GM21528 (cell line): ENCODE data around the gene OSGEPL1.
"Not testable (repeated sequence)": the region's sequence is repeated elsewhere in the genome, so short reads cannot be mapped to it uniquely, and the experiment has no call there.

ENCODE experiments used
- ATAC-seq: cut with Tn5 transposase; IDR thresholded peaks from one replicate; pipeline ENCODE4 v1.9.1; 2021; ENCODE audit warnings: mild to moderate bottlenecking, moderate library complexity; ENCODE audit not compliant: unreplicated experiment, low FRiP score

Gene OSGEPL1, protein sequence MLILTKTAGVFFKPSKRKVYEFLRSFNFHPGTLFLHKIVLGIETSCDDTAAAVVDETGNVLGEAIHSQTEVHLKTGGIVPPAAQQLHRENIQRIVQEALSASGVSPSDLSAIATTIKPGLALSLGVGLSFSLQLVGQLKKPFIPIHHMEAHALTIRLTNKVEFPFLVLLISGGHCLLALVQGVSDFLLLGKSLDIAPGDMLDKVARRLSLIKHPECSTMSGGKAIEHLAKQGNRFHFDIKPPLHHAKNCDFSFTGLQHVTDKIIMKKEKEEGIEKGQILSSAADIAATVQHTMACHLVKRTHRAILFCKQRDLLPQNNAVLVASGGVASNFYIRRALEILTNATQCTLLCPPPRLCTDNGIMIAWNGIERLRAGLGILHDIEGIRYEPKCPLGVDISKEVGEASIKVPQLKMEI

DNA sequence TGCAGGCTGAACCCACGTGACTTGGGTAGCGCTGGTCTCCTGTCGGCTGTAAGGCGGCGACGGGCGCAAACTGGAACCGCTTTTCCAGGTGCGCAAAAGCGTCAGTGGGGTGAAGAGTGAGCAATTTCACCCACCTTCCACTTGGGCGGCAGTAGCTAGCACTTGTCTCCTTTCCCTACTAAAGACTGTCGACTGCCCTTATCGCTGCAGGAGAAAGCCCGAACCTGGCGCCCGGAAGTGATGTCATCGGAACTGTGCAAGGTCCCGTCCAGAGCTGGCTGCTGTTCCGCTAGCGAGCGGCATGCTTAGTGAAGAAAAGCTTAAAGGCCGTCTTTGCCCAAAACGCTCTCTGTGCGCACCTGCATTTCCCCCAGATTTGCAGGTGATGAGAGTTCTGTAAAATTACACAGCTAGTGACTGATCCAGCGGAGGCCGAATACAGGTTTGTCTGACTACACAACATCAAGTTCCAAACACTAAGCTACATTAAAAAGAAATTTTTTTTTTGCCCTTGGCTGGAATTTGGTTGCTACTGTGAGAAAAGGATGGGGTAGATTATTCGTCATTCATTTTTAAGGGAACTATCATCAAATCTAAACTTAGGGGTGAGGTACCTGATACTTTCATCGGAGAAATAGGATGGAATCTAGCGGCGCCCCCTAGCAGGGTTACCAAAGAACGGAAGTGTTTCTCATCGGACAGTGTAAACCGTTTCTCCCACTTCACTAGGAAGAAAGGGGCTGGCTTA, at the start of gene OSGEPL1:
TSS of gene OSGEPL1 (minus strand) at position 242 of the 748 bp plus-strand sequence. CDS start 1,152 bp downstream, outside the sequence.
- peak; percentile 98 for ATAC-seq

DNA sequence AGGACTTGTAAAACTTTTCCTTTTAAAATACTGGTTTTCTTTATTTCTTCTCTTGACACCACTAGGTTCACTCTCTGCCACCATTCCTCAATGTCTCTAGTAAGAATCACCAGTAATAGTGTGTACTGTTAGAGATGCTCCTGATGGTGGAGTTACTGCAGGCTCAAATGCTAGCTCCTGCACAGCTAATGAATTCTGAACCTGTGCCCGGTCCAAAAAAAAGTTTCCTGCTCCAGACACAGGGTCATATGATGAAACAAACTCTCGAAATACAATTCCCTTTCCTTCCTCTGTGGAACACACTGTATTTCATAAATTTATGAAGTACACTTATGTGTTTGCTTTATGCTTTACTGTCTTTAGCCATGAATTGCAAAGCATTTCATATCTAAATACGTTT, 40.8 kb upstream of the OSGEPL1 start:
- no peak for ATAC-seq

DNA sequence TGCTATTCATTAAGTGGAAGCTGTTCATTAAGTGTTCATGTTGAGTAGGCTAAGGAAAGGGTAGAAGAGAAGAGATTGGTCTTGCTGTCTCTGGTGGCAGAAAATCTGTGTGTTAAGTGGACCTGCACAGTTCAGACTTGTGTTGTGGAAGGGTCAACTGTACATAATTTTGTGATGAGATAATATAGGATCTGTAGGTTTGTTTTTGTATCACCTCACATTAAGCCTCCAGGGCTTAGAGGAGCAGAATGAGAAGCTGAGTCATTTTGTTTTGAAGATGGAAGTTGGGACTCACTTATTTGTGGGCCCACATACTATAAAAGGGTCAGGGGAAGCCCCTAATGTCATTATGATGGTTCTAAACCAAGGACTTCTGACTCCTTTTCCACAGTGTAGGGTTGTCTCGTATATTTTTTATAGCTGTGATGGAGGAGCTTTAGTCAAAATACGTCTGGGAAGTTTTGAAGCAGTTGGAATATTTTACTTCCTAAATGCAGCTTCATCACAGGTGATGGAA, 39.9 kb upstream of the OSGEPL1 start:
- ATAC-seq: no peak

DNA sequence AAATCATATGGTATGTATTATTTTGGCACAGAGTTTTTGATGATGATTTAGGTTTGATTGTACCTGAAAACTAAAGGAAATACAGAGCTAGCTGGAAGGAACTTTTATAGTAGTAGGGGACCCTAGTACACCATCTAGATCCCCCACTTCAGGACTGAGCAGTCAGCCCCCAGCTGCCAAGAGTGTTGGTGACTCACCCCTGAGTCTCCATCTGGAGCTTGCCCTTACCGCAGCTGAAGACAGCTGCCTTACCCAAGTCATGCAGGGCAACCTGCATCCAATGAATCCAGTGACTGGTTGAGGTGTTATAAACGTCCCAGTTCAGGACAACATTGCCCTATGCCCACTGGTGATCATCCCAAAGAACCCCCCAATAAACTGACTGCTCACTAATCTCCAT, 36.9 kb upstream of the OSGEPL1 start:
- no peak for ATAC-seq

DNA sequence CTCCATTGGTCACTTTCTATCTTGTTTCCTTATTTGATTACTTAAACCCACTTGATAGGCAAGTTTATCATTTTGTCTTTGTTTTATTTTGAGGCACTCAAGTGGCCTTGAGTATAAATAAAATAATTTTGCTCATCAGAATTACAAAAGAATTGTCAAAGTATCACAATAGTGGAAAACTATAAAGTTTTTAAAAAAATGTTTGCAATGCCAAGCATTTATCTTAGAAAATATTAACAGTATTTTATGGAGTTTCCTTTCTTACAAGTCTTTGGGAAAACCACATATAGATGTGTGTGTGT, 36.4 kb upstream of the OSGEPL1 start:
- no peak for ATAC-seq

DNA sequence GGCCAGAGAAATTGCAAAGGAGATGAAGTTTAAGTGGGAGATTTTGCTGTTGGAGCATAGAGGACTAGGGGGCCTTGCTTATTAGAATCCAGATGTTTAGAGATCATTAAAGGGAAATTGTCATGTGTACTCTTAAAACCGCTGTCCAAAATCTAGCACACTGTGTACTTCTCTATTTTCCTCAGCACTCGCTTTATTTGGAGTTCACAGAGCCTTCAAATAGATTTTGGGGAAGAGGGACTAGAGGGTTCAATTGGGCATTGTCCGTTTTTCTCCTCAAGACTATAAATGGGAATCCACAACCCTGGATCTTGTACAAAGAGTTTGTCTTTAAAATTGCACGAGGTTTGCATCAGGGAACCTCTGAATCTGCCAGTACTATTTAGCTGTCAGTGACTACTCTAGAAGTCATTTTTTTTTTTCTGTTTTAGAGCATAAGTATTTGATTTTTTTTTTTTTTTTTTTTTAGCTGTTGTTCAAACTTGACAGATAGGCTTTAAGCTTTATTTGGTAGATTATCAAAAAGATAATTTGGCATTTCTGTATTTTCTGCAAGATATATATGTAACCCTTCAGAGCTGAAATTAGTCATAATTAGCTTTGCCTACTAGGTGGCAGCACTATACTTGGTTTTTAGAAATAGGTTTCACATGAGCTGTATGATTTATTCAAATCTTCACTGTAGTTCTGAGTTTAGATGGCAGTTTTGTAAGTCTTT, 35.9 kb upstream of the OSGEPL1 start:
- peak; percentile 79 for ATAC-seq

DNA sequence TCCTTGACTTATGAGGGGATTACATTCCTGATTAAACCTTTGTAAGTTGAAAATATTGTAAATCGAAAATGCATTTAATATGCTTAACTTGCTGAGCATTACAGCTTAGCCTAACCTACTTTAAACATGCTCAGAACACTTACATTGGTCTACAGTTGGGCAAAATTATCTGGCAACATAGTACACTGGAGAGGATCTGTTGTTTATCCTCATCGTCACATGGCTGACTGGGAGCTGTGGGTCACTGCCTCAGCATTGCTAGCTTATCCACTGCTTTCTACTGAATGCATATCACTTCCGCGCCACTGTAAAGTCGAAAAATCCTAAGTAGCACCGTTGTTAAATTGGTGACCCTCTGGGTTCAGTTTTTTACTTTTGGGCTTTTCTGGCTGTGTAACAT, 35.3 kb upstream of the OSGEPL1 start:
- no peak for ATAC-seq

DNA sequence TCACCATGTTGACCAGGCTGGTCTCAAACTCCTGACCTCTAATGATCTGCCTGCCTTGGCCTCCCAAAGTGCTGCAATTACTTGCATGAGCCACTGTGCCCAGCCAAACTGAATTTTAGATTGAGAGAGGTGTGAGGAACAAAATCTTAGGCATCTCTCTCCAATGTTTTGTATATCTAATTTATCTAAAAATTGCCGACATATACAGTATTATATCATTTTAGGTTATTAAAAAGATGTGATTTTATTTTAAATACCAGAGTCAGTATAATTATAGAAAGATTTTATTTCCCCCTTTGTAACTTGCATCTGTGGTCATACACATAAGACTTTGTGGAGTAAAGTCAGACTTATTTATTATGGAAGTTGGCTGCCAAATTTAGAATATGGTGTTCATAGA, 31.7 kb upstream of the OSGEPL1 start:
- no peak for ATAC-seq

DNA sequence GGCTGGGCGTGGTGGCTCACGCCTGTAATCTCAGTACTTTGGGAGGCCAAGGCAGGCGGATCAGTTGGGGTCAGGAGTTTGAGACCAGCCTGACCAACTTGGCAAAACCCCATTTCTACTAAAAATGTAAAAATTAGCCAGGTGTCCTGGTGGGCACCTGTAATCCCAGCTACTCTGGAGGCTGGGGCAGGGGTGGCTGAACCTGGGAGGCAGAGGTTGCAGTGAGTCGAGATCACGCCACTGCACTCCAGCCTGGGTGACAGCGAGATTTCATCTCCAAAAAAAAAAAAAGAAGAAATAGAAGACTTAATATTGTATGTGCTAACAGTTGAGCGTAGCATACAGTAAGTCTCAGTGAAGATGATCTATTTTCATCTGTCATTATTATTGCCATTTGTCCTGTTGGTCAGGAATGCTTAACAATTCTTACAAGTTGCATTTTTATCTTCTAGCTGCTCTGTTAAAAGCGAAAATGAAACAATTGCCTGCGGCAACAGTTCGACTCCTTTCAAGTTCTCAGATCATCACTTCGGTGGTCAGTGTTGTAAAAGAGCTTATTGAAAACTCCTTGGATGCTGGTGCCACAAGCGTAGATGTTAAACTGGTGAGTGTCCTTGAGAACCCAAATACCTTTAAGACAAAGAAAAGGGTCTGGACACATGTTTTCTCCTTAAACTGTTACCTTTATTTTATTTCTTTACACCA, 28.9 kb upstream of the OSGEPL1 start:
- no peak for ATAC-seq

DNA sequence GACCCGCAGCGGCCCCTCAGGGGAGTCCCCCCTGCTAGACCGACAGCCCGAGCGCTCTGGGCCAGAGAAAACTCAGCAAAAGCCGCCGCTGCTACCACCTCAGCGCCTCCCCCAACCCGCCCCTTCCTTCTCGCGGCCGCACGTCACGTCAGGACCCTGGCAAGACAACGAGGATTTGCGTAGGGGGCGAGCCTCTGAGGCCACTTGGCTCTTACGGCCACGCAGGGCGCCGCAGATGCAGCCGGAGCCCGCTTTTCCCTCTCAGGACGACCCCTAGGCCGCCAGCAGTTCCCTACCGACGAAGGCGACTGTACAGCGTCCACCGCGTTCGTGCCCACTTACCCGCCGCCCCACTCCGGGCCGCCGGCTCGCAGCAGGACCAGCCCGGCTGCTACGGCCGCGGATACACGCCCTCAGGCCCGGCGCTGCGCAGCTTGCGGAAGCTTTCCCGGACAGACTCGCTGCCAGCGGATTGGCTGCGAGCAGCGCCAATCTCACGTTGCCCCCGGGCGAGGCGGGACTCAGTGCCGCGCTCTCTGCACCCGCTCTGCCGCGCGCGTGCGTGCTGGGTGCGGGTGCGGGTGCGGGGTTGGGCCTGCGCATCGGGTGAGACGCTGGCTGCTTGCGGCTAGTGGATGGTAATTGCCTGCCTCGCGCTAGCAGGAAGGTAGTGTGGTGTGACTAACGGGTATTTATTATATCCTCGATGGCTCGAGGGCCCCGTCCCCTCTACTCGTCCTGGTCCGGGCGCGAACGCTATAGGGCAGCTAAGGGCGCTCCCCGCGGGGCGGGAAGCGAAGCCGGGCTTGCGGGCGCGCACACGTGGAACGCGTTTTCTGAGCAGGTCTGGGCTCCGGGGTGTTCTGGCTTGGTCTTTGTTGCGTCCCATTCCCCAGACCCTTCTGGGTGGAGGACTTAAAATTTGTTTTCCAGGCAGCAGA, 21.6 kb upstream of the OSGEPL1 start, which contains the start of the genes ORMDL1 and PMS1:
TSS of gene ORMDL1 (minus strand) at position 413 of the 941 bp plus-strand sequence. CDS start 1,744 bp downstream, outside the sequence.
TSS of gene PMS1 (plus strand) at position 524 of the 941 bp plus-strand sequence. CDS start 7,360 bp downstream, outside the sequence.
- ATAC-seq: peak; percentile 98

DNA sequence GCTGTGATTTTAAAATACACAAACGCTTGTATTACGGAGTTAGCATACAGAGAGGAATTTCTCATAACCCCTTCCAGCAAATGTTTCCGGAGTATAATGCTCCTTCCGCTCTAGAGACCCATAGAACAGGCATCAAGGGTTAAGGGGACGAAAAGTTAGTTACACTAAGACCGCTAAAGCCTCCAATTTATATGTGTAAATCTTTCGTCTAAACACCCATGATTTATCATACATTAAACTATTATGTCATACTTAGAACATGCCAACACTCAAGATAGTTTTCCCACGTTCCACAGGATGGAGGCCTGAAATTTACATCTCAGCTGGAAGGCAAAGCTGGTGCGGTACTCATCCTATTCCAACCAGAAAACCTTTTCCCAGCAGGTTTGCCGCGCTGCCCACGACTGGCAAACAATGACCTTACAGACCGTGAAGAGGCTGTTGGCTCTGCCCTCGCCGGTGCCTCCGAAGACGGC, 20.9 kb upstream of the OSGEPL1 start:
- peak; percentile 23 for ATAC-seq

DNA sequence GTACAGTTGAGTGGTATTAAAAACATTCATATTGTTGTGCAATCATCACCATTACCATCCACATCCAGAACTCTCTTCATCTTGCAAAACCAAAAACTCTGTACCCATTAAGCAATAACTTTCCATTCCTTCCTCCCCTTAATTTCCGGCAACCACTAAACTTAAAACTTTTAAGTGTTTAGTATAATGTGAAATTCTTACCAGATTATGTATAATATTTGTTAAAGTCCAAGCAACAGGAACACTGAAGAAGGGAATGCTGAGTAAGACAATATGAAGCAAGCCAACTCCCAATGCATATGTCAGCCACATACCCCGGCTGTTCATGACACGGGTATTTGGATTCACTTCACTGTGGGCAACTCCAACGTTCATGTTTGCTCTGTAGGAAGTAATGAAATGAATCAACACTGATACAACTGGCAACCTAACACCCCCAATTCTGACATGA, 19.7 kb upstream of the OSGEPL1 start:
- no peak for ATAC-seq

DNA sequence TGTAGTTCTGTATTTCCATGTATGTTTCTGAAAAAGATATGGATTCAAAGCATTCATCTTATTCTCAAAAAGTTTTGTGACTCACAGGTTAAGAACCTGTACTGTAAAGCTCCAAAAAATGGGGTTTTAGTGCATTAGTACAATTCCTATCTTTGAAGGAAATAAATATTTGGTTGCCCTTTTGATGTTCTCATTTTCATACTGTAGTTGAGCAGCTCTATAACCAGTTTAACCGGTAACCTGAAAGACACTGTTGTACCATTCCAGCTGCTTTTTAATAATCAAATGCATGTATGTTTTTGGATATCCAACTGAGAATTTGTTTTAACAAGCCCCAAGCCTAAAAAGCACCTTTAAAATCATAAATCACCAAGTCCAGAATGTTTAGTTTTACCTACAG, 9.6 kb upstream of the OSGEPL1 start:
- ATAC-seq: no peak

DNA sequence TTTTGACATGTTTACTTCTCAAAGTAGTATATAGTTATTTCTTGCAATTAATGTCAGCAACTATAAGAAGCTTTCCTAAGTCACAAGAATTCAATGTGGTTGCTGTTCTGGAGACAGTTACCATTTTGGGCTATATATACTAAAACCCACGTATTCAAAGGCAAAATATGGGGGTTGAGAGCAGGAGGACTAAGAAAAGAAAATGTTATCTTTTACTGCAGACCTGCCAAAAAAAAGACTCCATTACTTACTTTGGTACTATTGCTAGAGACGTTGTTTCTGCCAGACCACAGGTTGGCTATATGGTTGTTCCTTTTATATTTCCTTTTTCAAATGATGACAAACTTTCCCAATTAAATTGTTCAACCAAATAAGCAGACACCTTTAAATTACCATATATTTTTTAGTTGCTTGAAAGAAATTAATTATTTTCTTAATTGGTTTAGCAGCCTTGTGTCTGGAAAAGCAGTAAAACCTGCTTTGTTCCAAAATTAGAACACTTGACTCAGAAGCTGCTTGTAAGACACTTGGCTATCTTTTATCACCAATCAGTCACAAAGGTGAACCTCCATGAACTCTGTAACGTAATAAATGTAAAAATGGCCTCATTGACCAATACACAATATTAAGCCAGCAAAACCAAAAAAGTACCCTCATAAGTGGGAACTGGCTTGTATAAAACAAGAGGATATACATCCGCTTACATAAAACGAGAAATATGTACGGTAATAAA, 8.2 kb upstream of the OSGEPL1 start:
- ATAC-seq: no peak

DNA sequence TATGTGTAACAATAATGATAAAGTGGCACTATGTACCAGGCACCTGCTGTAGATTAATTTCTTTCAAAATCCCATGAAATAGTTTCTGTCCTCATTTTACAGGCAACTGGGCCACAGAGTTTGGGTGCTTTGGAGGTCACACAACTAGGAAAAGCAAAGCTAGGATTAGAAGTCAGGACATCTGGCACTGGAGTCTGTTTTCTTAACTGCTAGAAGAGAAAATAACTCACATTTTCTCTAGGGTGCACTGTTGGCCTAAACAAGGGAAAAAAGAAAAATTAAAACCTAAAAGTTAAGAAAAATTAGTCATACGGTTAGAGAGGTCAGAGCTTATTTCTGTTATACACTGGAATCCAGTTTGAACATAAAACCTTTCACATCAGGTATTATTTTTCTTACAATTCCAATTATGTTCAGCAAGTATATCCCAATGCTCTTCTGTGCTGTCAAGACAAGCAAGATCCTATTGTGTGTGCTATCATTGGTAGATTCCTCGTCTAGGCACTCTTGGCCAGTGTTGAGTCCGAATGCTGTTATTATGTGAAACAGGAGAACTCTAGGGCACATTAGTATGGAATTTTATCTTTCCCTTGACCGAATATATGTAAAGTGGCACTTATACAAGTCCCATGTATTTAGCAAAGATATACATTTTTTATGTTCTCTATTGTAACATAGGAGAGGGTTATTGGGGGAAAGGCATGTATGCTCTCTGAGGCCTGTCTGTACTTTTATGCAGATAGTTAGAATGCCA, 1.5 kb upstream of the OSGEPL1 start:
- no peak for ATAC-seq

DNA sequence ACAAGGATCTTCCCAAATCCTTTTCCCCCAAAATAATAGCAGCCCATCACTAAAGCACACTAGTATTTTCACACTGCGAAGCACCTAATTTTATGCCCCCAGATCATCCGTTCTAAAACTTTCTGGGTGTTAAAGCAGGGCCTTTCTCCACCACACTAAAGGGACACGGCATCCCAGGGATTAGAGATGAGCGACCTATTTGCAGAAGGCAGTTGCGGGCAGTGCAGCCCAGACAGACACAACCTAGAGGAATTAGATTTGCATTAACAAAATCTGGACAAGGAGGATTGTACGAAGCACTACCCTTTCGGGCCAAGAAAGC, 402 bp downstream of the OSGEPL1 start:
- no peak for ATAC-seq

DNA sequence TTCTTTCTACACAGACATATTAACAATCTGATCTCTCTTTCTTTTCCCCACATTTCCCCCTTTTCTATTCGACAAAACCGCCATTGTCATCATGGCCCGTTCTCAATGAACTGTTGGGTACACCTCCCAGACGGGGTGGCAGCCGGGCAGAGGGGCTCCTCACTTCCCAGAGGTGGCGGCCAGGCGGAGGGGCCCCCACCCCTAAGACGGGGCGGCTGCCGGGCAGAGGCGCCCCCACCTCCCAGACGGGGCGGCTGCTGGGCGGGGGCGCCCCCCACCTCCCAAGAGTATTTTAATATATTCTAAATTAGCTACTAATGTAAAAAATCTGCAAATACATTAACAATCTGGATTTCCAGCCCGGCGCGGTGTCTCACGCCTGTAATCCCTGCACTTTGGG, 2.4 kb downstream of the OSGEPL1 start:
- ATAC-seq: not testable (repeated sequence)
